SK-N-SH (cell line): ENCODE measurements around the gene OBP2A. TPM values are rescaled to one million over a fixed set of nuclear protein-coding genes. Genes with fewer than 3 reads are reported as not detected.

Source experiments
- CTCF ChIA-PET: fragments of 300-600, 350-600 bp; formaldehyde crosslinking; extraction: SDS; loops from one replicate; lab custom pipeline; 2021; lab: Yijun Ruan, JAX
- POLR2A ChIA-PET: fragments of 350-600 bp; sonication (Branson Sonifier 250); formaldehyde crosslinking; extraction: SDS; loops from one replicate; lab custom pipeline; 2020; ENCODE audit warnings: antibody characterized with exemption, inconsistent platforms; lab: Yijun Ruan, JAX
- DNase-seq: peaks from one replicate; pipeline ENCODE4 v3.0.0; 2012
- H2AFZ ChIP-seq: fragments of 200-600 bp; sonication (generic); 2 replicates; pipeline ENCODE4 v1.8.1; 2016; ENCODE audit warnings: antibody characterized with exemption, mild to moderate bottlenecking, low read depth
- H3F3A ChIP-seq: fragments of 200-600 bp; sonication (generic); replicated peaks from 2 replicates; pipeline ENCODE3; 2016; ENCODE audit warnings: antibody characterized with exemption, mild to moderate bottlenecking; ENCODE audit not compliant: insufficient read depth
- H3K27ac ChIP-seq, 2 experiments: fragments of 200-500 bp in 1 of 2; fragments of 200-600 bp in 1 of 2; sonication (Bioruptor generic) in 1 of 2; sonication (generic), shearing (Covaris generic) in 1 of 2; 2 replicates each; pipeline versions ENCODE4 v1.5.1 to v1.6.1; 2014 to 2016; ENCODE audit warnings: low read depth in 2 of 2, inconsistent platforms in 1 of 2, low read length in 1 of 2, mild to moderate bottlenecking in 1 of 2, mixed read lengths in 1 of 2
- H3K27me3 ChIP-seq: fragments of 200-600 bp; sonication (generic), shearing (Covaris generic); 2 replicates; pipeline ENCODE4 v1.6.1; 2016; ENCODE audit warnings: mixed run types; ENCODE audit not compliant: insufficient read depth
- H3K36me3 ChIP-seq, 2 experiments: fragments of 200-500 bp in 1 of 2; fragments of 200-600 bp in 1 of 2; sonication (Bioruptor generic) in 1 of 2; sonication (generic) in 1 of 2; replicated peaks in 1 of 2; 2 replicates each; pipeline versions ENCODE3 to v1.5.1; 2014 to 2016; ENCODE audit warnings: low read length in 1 of 2, mild to moderate bottlenecking in 1 of 2; ENCODE audit not compliant: insufficient read depth in 2 of 2, control insufficient read depth in 1 of 2
- H3K4me1 ChIP-seq, 2 experiments: fragments of 200-500 bp in 1 of 2; fragments of 200-600 bp in 1 of 2; sonication (Bioruptor generic) in 1 of 2; sonication (generic), shearing (Covaris generic) in 1 of 2; 2 replicates each; pipeline versions ENCODE4 v1.5.1 to v1.6.1; 2014 to 2016; ENCODE audit warnings: low read depth in 1 of 2, low read length in 1 of 2, mixed run types in 1 of 2; ENCODE audit not compliant: insufficient read depth in 2 of 2, control insufficient read depth in 1 of 2
- H3K4me2 ChIP-seq: fragments of 200-600 bp; sonication (generic), shearing (Covaris generic); 2 replicates; pipeline ENCODE4 v1.6.1; 2017; ENCODE audit warnings: mixed run types
- H3K4me3 ChIP-seq, 2 experiments: fragments of 200-500 bp in 1 of 2; fragments of 200-600 bp in 1 of 2; sonication (Bioruptor generic) in 1 of 2; sonication (generic), shearing (Covaris generic) in 1 of 2; 2 replicates each; pipeline versions ENCODE4 v1.5.1 to v1.8.1; 2014 to 2016; ENCODE audit warnings: low read depth in 2 of 2, inconsistent platforms in 1 of 2, low read length in 1 of 2, mild to moderate bottlenecking in 1 of 2, mixed read lengths in 1 of 2, moderate library complexity in 1 of 2
- H3K79me2 ChIP-seq: fragments of 200-600 bp; sonication (generic); 2 replicates; pipeline ENCODE4 v1.8.1; 2017; ENCODE audit warnings: mild to moderate bottlenecking; ENCODE audit not compliant: insufficient read depth
- H3K9ac ChIP-seq: fragments of 200-600 bp; sonication (generic); 2 replicates; pipeline ENCODE4 v1.6.1; 2017; ENCODE audit warnings: mixed run types
- H3K9me2 ChIP-seq: fragments of 200-600 bp; sonication (generic); 2 replicates; pipeline ENCODE4 v1.6.1; 2017; ENCODE audit warnings: mixed run types
- H3K9me3 ChIP-seq: fragments of 200-600 bp; sonication (generic); 2 replicates; pipeline ENCODE4 v1.6.1; 2017; ENCODE audit warnings: mixed run types, mild to moderate bottlenecking, moderate library complexity
- H4K20me1 ChIP-seq: fragments of 200-600 bp; sonication (generic); 2 replicates; pipeline ENCODE4 v1.6.1; 2017; ENCODE audit warnings: mild to moderate bottlenecking, mixed run types; ENCODE audit not compliant: insufficient read depth
- CHD2 ChIP-seq: fragments of 150-350 bp; IDR thresholded peaks from 2 replicates; pipeline ENCODE4 v1.6.1; 2018; ENCODE audit warnings: low read length; ENCODE audit not compliant: partially characterized antibody
- ELF1 ChIP-seq: IDR thresholded peaks from 2 replicates; pipeline ENCODE4 v1.4.0; 2012
- EP300 ChIP-seq, 2 experiments: IDR thresholded peaks; 2 replicates each; pipeline versions ENCODE4 v1.4.0 to v1.6.1; 2012; ENCODE audit warnings: borderline replicate concordance in 1 of 2, low read depth in 1 of 2, low read length in 1 of 2
- EZH2phosphoT487 ChIP-seq: fragments of 200-600 bp; sonication (generic); IDR thresholded peaks from 2 replicates; pipeline ENCODE4 v1.6.1; 2017; ENCODE audit warnings: low read depth, mixed run types, mild to moderate bottlenecking, antibody characterized with exemption, moderate library complexity, borderline replicate concordance
- FOSL2 ChIP-seq: IDR thresholded peaks from 2 replicates; pipeline ENCODE4 v1.4.0; 2012; ENCODE audit warnings: low read depth, mild to moderate bottlenecking, moderate library complexity, borderline replicate concordance
- FOXJ3 ChIP-seq: sonication (generic); formaldehyde crosslinking; IDR thresholded peaks from 2 replicates; pipeline ENCODE4 v1.5.1; 2020; ENCODE audit warnings: mild to moderate bottlenecking, missing genetic modification reagents
- GABPA ChIP-seq: IDR thresholded peaks from 2 replicates; pipeline ENCODE4 v1.4.0; 2012; ENCODE audit warnings: low read depth, mild to moderate bottlenecking
- GATA2 ChIP-seq: sonication (generic); formaldehyde crosslinking; IDR thresholded peaks from 2 replicates; pipeline ENCODE4 v1.5.0; 2020; ENCODE audit warnings: mild to moderate bottlenecking, missing genetic modification reagents
- IRF3 ChIP-seq: fragments of 150-350 bp; IDR thresholded peaks from 2 replicates; pipeline ENCODE4 v1.6.1; 2016; ENCODE audit warnings: mild to moderate bottlenecking, low read depth, low read length
- JUND ChIP-seq: IDR thresholded peaks from 2 replicates; pipeline ENCODE4 v1.4.0; 2012
- NFIC ChIP-seq: IDR thresholded peaks from 2 replicates; pipeline ENCODE4 v1.4.0; 2012; ENCODE audit warnings: borderline replicate concordance
- PBX3 ChIP-seq: IDR thresholded peaks from 2 replicates; pipeline ENCODE4; 2012
- POLR2AphosphoS5 ChIP-seq: IDR thresholded peaks from 2 replicates; pipeline ENCODE4 v1.6.1; 2012; ENCODE audit warnings: low read depth, low read length
- RAD21 ChIP-seq: IDR thresholded peaks from 2 replicates; pipeline ENCODE4 v1.6.1; 2012; ENCODE audit warnings: mild to moderate bottlenecking, low read length
- RCOR1 ChIP-seq: fragments of 150-350 bp; IDR thresholded peaks from 2 replicates; pipeline ENCODE4 v1.6.1; 2017; ENCODE audit warnings: antibody characterized with exemption, low read length
- RFX5 ChIP-seq: IDR thresholded peaks from 2 replicates; pipeline ENCODE4 v1.6.1; 2012; ENCODE audit warnings: mild to moderate bottlenecking, improper control_type of control experiment, low read length
- SIN3A ChIP-seq: IDR thresholded peaks from 2 replicates; pipeline ENCODE4 v1.6.1; 2012; ENCODE audit warnings: low read depth, mild to moderate bottlenecking, low read length, moderate library complexity, borderline replicate concordance
- TCF12 ChIP-seq: IDR thresholded peaks from 2 replicates; pipeline ENCODE4 v1.4.0; 2012
- YY1 ChIP-seq: IDR thresholded peaks from 2 replicates; pipeline ENCODE4 v1.4.0; 2012; ENCODE audit warnings: low read depth, mild to moderate bottlenecking
- WGBS: methylation state at CpG from one replicate; pipeline ENCODE4 v1.1.6; 2017; ENCODE audit warnings: low lambda C conversion rate; 5-methylcytosine and 5-hydroxymethylcytosine counted together
- polyA plus RNA-seq, 3 experiments: library from polyadenylated mRNA; depleted of rRNA; stranded (reverse); fragments of >200 nt; gene quantifications; 2 replicates each; pipeline ENCODE4 v1.2.3, GENCODE V29; 2012
- TF ChIP-seq, protein P1 (sequence below): IDR thresholded peaks from 2 replicates; pipeline ENCODE4 v1.4.0; 2012; ENCODE audit warnings: low read depth, borderline replicate concordance
- TF ChIP-seq, protein P2 (sequence below): fragments of 150-350 bp; IDR thresholded peaks from 2 replicates; pipeline ENCODE4 v1.6.1; 2017; ENCODE audit warnings: antibody characterized with exemption, low read length, low read depth, borderline replicate concordance
- TF ChIP-seq, protein P3 (sequence below): IDR thresholded peaks from 2 replicates; pipeline ENCODE4 v1.4.0; 2012; ENCODE audit warnings: low read depth

OBP2A gene
- polyA plus RNA-seq, 1 of the 3 experiments (the other 2 are of a cell fraction) = not detected

DNA sequence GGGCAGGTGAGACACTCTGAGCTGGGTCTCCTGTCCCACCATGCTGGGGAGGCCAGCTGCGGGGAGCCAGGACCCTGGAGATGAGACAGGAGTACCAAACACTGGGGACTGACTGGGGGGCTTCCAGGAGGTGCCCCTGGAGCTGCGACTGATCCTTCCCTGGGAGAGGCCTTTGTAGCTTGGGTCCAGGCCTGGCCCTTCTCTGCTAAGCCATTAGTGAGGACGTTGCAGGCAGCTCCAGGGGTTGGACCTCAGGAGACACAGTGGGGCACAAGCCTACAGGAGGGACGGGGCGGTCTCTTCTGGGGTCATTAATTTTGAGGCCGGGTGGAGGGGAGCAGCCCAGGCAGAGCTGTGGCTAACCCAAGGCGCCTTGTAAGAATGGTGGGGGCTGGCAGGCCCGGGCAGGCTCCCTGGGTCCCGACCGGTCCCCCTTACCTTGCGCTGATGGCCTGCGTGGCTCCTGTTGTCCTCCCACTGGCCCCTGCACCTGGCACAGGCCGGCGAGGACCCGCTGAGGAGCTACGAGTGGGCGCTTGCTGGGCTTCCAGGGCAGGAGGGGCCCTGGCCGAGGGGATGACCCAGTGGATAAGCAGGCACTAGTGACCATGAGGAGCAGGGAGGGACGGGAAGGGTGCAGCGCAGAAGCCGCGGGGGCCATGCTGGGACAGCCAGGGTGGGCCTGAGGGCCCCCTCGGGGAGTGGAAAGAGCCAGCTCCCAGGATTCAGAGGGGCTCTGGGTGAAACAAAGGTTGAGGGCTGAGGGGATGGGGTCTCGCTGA, 40.3 kb upstream of the OBP2A start:
- Histone ChIP-seq H3K36me3 (peaks cover 3 to 33% of the 10 kb centered on the region in 2 experiments), H3K9me2 (no peaks in the 10 kb centered on the region), H3K9ac (no peak overlapping the region), H3K4me3 (no peak overlapping the region), H3K9me3 (no peaks in the 10 kb centered on the region), H4K20me1 (peaks cover 22% of the 10 kb centered on the region), H3K27ac (no peak overlapping the region), H2AFZ (no peak overlapping the region), H3K4me1 (peaks cover 6 to 13% of the 10 kb centered on the region in 2 experiments; a peak in 3 of 4 replicates), H3K4me2 (no peak overlapping the region), H3F3A (no peaks in the 10 kb centered on the region), H3K79me2 (peaks cover 19% of the 10 kb centered on the region), H3K27me3 (no peaks in the 10 kb centered on the region)
- WGBS = 95% methylated on average over 11 of the region's 24 CpGs
- TF ChIP-seq, protein P1, sequence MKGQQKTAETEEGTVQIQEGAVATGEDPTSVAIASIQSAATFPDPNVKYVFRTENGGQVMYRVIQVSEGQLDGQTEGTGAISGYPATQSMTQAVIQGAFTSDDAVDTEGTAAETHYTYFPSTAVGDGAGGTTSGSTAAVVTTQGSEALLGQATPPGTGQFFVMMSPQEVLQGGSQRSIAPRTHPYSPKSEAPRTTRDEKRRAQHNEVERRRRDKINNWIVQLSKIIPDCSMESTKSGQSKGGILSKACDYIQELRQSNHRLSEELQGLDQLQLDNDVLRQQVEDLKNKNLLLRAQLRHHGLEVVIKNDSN = no peak
- TF ChIP-seq NFIC (no peak), GABPA (no peak), FOXJ3 (CRISPR knock-in tag) (no peak), RFX5 (no peak), JUND (no peak), POLR2AphosphoS5 (no peak), SIN3A (no peak), ELF1 (no peak), FOSL2 (no peak), YY1 (no peak)
- ChIA-PET CTCF (interaction anchor here (1.0 to 2.4 kb wide), 14 partner anchors 8 to 290 kb away, joined by 3 to 23 read pairs (median 5); partner anchors contain the start of gene KCNT1), POLR2A (interaction anchor here (2.3 kb wide), 1 partner anchor 25 kb away, joined by 8 read pairs; no protein-coding TSS in a partner anchor)
- peak; percentile 16 for DNase-seq

DNA sequence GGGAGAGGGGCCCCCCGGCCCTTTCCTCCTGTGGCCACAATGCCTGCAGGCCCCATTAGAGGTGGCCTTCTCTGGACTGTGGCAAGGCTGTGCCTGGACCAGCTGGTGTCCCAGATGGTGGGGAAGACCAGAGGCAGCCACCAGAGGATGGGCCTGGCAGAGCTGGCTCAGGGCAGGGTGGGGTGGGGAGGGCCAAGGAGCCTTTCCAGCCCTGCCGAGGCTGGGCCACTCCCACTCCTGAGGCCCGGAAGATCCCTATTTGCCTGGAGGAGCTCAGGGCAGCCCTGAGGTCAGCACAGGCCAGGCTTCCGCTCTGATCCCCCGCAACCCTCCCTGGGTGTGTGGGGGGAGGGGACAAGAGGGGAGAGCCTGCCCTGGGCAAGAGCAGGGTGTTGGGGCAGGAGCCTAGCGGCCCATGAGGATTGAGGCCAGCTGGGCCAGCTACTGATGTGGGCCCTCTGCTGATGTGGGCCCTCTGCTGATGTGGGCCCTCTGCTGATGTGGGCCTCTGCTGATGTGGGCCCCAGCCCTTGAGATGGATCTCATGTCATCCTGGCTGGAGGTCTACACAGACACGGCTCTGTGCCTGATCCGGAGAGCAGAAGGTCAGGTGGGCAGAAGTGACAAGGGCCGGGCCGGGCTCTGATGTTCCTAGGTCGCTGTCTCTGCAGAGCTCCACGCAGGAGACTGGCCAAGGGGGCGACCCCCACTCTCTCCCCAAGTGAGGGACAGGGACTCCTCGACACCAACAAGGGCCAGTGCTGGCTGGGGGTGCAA, 39.4 kb upstream of the OBP2A start:
- no peaks in the 10 kb centered on the region for H3F3A ChIP-seq
- TF ChIP-seq, protein P2, sequence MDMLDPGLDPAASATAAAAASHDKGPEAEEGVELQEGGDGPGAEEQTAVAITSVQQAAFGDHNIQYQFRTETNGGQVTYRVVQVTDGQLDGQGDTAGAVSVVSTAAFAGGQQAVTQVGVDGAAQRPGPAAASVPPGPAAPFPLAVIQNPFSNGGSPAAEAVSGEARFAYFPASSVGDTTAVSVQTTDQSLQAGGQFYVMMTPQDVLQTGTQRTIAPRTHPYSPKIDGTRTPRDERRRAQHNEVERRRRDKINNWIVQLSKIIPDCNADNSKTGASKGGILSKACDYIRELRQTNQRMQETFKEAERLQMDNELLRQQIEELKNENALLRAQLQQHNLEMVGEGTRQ = no peak
- TF ChIP-seq EZH2phosphoT487 (no peak), TCF12 (no peak), FOXJ3 (CRISPR knock-in tag) (no peak), CHD2 (no peak), RAD21 (no peak), JUND (no peak), EP300 (IDR thresholded peaks at IDR 0.05; ENCODE audit: borderline replicate concordance in 1 of 2, low read depth in 1 of 2, low read length in 1 of 2) (no peak), IRF3 (no peak), GATA2 (CRISPR knock-in tag) (no peak), RCOR1 (no peak), ELF1 (no peak), PBX3 (no peak)
- TF ChIP-seq, protein P3, sequence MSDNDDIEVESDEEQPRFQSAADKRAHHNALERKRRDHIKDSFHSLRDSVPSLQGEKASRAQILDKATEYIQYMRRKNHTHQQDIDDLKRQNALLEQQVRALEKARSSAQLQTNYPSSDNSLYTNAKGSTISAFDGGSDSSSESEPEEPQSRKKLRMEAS = no peak
- TF ChIP-seq, all 33 proteins: peak for 0
- Histone ChIP-seq H3K36me3 (peaks cover 3 to 33% of the 10 kb centered on the region in 2 experiments), H4K20me1 (peaks cover 21% of the 10 kb centered on the region), H3K9me3 (no peaks in the 10 kb centered on the region), H3K27ac (no peak overlapping the region), H3K9ac (no peak overlapping the region), H2AFZ (no peak overlapping the region), H3K4me3 (no peak overlapping the region), H3K27me3 (no peaks in the 10 kb centered on the region), H3K79me2 (peaks cover 11% of the 10 kb centered on the region), H3K4me2 (no peak overlapping the region), H3K9me2 (no peaks in the 10 kb centered on the region), H3K4me1 (peaks cover 6 to 10% of the 10 kb centered on the region in 2 experiments; a peak in 2 of 4 replicates)
- ChIA-PET POLR2A (no interaction called here), CTCF (interaction anchor here (2.1 kb wide), 1 partner anchor 86 kb away, joined by 9 read pairs; no protein-coding TSS in a partner anchor)
- 67% methylated on average over 3 of the region's 14 CpGs for WGBS
- DNase-seq = peak; percentile 44
